ENCODE data around the gene C3orf33.

Gene C3orf33

GRCh38 chr3:155782390-155782953, 23.6 kb downstream of the C3orf33 start:
- TF ChIP-seq CTCF (IDR thresholded peaks at IDR 0.05; ENCODE audit: low read length, missing control alignments), result no peak
- DNase-seq (ENCODE audit: low read depth), result no peak
- H3K4me3 ChIP-seq (replicated peaks; ENCODE audit: low read depth, low read length), result no peak overlapping the region

DNA sequence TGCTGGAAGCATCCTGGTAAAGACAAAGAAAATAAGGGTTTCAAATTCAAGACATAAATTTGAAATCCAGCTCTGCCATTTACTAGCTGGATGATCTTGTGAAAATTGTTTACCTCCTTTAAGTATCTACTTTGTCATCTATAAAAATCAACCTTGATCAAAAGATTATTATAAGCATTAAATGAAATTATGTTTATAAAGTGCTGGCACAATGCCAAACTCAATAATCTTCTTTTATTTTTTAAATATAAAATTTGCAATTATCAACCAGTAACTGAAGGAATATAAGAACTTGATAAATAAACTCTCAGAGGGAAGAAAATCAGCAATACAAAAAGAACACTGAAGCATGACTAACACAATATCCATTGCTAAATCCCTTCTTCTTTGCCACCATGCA, 25.8 kb downstream of the C3orf33 start:
- TF ChIP-seq CTCF (IDR thresholded peaks at IDR 0.05; ENCODE audit: low read length, missing control alignments), result no peak
- no peak for DNase-seq (ENCODE audit: low read depth)
- no peak overlapping the region for H3K4me3 ChIP-seq (replicated peaks; ENCODE audit: low read depth, low read length)

GRCh38 chr3:155778462-155778861, 27.6 kb downstream of the C3orf33 start:
- peak; percentile 11 for DNase-seq (ENCODE audit: low read depth)
- no peak overlapping the region for H3K4me3 ChIP-seq (replicated peaks; ENCODE audit: low read depth, low read length)
- TF ChIP-seq CTCF (IDR thresholded peaks at IDR 0.05; ENCODE audit: low read length, missing control alignments), result no peak

- no peak overlapping the region for H3K4me3 ChIP-seq (replicated peaks; ENCODE audit: low read depth, low read length)
- no peak for TF ChIP-seq CTCF (IDR thresholded peaks at IDR 0.05; ENCODE audit: low read length, missing control alignments)
- DNase-seq (ENCODE audit: low read depth), result no peak
Observed at GRCh38 chr3:155772801-155773200, 33.3 kb downstream of the C3orf33 start.

DNA sequence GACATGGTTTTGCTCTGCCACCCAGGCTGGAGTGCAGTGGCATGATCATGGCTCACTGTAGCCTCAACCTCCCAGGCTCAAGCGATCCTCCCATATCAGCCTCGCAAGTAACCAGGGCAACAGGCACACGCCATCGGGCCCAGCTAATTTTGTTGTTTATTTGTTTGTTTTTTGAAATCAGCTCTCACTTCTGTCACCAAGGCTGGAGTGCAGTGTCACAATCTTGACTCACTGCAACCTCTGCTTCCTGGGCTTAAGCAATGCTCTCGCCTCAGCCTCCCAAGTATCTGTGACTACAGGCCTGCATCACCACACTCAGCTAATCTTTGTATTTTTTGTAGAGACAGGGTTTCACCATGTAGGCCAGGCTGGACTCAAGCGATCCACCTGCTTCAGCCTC, 35.0 kb downstream of the C3orf33 start:
- no peak overlapping the region for H3K4me3 ChIP-seq (replicated peaks; ENCODE audit: low read depth, low read length)
- no peak for TF ChIP-seq CTCF (IDR thresholded peaks at IDR 0.05; ENCODE audit: low read length, missing control alignments)
- DNase-seq (ENCODE audit: low read depth), result no peak

DNA sequence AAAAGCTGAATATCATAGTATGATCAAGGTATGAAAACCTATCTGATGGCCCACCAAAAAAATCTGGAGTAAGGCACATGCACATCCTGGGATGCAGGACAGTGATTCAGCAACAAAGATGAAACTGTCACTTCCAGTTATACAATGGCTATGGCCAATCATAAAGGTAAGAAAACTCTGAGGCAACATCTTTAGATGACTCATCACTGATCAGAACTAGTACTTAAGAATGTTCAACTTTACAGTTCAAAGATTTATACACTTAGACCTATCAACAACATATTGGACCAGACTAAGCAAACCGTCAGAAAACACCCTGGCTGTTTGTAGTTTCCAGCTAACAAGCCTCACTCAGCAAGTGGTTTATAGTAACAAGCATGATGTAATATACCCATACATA, 39.9 kb downstream of the C3orf33 start:
- DNase-seq (ENCODE audit: low read depth), result peak; percentile 30
- TF ChIP-seq CTCF (IDR thresholded peaks at IDR 0.05; ENCODE audit: low read length, missing control alignments), result no peak
- H3K4me3 ChIP-seq (replicated peaks; ENCODE audit: low read depth, low read length), result no peak overlapping the region

- no peak overlapping the region for H3K4me3 ChIP-seq (replicated peaks; ENCODE audit: low read depth, low read length)
- no peak for DNase-seq (ENCODE audit: low read depth)
- TF ChIP-seq CTCF (IDR thresholded peaks at IDR 0.05; ENCODE audit: low read length, missing control alignments), result no peak
Observed at GRCh38 chr3:155763870-155764463, 42.1 kb downstream of the C3orf33 start.

Data from fibroblast of pulmonary artery (primary cell).